Gastrocnemius medialis (tissue), 4 donors: ENCODE results near the gene PARVA.

Experiments used
- POLR2A ChIP-seq, 2 donors: fragments of 450-650 bp; IDR thresholded peaks; one replicate each; pipeline ENCODE4 v1.6.1; 2017; ENCODE audit warnings: antibody characterized with exemption in 2 of 2, mild to moderate bottlenecking in 2 of 2, moderate library complexity in 2 of 2
- TF ChIP-seq, protein P1 (sequence below), 5 experiments: fragments of 450-650 bp in 3 of 5; fragments of 200-600 bp in 2 of 5; sonication (generic) in 2 of 5; IDR thresholded peaks in 4 of 5; conservative IDR thresholded peaks in 1 of 5; 1 replicate in 4 of 5; 2 replicates in 1 of 5; pipeline ENCODE4 v1.5.1; 2016 to 2019; ENCODE audit warnings: antibody characterized with exemption in 5 of 5, mild to moderate bottlenecking in 3 of 5, moderate library complexity in 3 of 5

DNA sequence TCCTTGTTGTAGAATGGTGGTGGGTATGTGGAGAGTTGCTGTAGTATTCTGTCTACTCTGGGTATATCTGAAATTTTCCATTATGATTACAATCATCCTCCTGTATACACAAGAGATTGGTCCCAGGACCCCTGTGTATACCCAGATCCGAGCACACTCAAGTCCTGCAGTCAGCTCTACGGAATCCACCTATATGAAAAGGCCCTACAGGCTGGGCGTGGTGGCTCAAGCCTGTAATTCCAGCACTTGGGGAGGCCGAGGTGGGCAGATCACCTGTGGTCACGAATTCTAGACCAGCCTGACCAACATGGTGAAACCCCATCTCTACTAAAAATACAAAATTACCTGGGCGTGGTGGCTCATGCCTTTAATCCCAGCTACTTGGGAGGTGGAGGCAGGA is 17.2 kb downstream of the PARVA start:
- TF ChIP-seq, protein P1, sequence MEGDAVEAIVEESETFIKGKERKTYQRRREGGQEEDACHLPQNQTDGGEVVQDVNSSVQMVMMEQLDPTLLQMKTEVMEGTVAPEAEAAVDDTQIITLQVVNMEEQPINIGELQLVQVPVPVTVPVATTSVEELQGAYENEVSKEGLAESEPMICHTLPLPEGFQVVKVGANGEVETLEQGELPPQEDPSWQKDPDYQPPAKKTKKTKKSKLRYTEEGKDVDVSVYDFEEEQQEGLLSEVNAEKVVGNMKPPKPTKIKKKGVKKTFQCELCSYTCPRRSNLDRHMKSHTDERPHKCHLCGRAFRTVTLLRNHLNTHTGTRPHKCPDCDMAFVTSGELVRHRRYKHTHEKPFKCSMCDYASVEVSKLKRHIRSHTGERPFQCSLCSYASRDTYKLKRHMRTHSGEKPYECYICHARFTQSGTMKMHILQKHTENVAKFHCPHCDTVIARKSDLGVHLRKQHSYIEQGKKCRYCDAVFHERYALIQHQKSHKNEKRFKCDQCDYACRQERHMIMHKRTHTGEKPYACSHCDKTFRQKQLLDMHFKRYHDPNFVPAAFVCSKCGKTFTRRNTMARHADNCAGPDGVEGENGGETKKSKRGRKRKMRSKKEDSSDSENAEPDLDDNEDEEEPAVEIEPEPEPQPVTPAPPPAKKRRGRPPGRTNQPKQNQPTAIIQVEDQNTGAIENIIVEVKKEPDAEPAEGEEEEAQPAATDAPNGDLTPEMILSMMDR (IDR thresholded peaks at IDR 0.05 in 4 of 5, conservative IDR thresholded peaks at IDR 0.05 in 1 of 5): no peak
- no peak for TF ChIP-seq POLR2A (IDR thresholded peaks at IDR 0.05)
